HEK293 (cell line): Measurements from ENCODE around the gene PSMD6.

Source experiments
- YY1 ChIP-seq: fragments of 450-650 bp; formaldehyde crosslinking; IDR thresholded peaks from 2 replicates; pipeline ENCODE4 v1.5.1; 2018; ENCODE audit warnings: missing biosample characterization, missing genetic modification characterization
- ZNF292 ChIP-seq: fragments of 450-650 bp; formaldehyde crosslinking; IDR thresholded peaks from 2 replicates; pipeline ENCODE4 v1.5.1; 2016; ENCODE audit warnings: low read depth, missing biosample characterization, missing genetic modification characterization, borderline replicate concordance
- ZNF707 ChIP-seq: fragments of 450-650 bp; formaldehyde crosslinking; IDR thresholded peaks from 2 replicates; pipeline ENCODE4 v1.5.1; 2016; ENCODE audit warnings: missing biosample characterization, missing genetic modification characterization
- TF ChIP-seq, protein P1 (sequence below): fragments of 450-650 bp; formaldehyde crosslinking; IDR thresholded peaks from 2 replicates; pipeline ENCODE4 v1.5.1; 2016; ENCODE audit warnings: missing biosample characterization, missing genetic modification characterization
- TF ChIP-seq, protein P2 (sequence below): fragments of 450-650 bp; formaldehyde crosslinking; IDR thresholded peaks from 2 replicates; pipeline ENCODE4 v1.5.1; 2016; ENCODE audit warnings: missing biosample characterization, missing genetic modification characterization

DNA sequence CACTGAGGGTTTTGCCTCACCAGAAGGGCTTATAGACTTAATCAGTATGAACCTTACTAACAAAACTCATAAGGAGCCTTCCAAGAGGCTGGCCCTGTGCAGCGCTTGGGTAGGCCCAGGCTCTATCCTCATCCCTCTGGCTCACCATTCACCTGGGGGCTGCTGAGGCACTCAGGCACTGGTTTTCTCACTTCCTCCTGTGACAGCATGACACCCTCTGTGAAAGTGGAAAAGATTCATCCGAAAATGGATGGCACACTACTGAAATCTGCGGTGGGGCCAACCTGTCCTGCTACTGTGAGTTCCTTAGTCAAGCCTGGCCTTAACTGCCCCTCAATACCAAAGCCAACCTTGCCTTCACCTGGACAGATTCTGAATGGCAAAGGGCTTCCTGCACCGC is 41.3 kb downstream of the PSMD6 start:
- TF ChIP-seq, protein P1, sequence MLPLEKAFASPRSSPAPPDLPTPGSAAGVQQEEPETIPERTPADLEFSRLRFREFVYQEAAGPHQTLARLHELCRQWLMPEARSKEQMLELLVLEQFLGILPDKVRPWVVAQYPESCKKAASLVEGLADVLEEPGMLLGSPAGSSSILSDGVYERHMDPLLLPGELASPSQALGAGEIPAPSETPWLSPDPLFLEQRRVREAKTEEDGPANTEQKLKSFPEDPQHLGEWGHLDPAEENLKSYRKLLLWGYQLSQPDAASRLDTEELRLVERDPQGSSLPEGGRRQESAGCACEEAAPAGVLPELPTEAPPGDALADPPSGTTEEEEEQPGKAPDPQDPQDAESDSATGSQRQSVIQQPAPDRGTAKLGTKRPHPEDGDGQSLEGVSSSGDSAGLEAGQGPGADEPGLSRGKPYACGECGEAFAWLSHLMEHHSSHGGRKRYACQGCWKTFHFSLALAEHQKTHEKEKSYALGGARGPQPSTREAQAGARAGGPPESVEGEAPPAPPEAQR (tag by site-specific recombination), result no peak
- TF ChIP-seq, protein P2, sequence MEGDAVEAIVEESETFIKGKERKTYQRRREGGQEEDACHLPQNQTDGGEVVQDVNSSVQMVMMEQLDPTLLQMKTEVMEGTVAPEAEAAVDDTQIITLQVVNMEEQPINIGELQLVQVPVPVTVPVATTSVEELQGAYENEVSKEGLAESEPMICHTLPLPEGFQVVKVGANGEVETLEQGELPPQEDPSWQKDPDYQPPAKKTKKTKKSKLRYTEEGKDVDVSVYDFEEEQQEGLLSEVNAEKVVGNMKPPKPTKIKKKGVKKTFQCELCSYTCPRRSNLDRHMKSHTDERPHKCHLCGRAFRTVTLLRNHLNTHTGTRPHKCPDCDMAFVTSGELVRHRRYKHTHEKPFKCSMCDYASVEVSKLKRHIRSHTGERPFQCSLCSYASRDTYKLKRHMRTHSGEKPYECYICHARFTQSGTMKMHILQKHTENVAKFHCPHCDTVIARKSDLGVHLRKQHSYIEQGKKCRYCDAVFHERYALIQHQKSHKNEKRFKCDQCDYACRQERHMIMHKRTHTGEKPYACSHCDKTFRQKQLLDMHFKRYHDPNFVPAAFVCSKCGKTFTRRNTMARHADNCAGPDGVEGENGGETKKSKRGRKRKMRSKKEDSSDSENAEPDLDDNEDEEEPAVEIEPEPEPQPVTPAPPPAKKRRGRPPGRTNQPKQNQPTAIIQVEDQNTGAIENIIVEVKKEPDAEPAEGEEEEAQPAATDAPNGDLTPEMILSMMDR (tag by site-specific recombination), result no peak
- TF ChIP-seq ZNF707, result no peak
- TF ChIP-seq ZNF292, result no peak
- no peak for TF ChIP-seq YY1 (tag by site-specific recombination)
